LNCaP clone FGC (cell line): ENCODE measurements around the gene ALDH3A2.

Source experiments
- DNase-seq: peaks from one replicate; pipeline ENCODE4 v3.0.0-alpha.2; 2011; ENCODE audit warnings: low read depth
- H3K4me3 ChIP-seq: 2 replicates; pipeline ENCODE4 v1.5.1; 2011; ENCODE audit warnings: mild to moderate bottlenecking, low read depth, low read length, control low read depth
- TF ChIP-seq, protein P1 (sequence below): IDR thresholded peaks from 2 replicates; pipeline ENCODE4 v1.5.1; 2012; ENCODE audit warnings: mild to moderate bottlenecking; ENCODE audit not compliant: control insufficient read depth, insufficient read depth; ENCODE audit errors: extremely low read depth

The ALDH3A2 gene

DNA sequence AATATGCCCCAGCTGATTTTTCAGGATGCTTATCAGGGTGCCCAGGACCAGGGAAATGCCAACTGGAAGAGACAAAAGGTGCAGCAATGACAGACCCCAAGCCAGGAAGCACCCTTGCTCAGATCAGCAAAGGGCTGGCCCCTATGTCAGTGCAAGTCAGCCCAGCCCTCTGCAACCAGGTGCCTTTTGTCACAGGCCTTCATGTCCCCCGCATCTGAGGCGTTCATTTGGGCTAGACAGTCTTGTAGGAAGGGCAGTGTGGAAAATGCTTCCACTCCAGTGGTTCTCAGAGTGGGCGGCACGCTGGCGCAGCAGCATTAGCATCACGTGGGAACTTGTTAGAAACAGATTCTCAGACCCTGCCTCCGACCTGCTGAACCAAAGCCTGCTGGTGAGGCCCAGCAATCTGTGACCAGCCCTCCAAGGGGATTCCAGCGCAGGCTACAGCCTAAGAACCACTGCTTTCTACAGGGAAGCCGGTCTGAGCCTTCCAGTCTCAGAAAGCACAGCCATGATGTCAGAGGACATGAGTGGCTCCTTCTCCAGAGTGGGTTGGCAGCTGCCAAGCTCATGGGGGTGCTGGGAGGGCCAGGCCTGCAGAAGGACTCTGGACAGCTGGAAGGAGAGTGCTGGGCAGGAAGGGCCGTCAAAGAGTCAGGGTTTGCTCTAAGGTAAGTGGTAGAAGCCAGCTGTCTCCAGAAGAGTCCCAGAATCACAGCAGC is 54.7 kb downstream of the ALDH3A2 start:
- H3K4me3 ChIP-seq = no peak overlapping the region
- DNase-seq = no peak
- TF ChIP-seq, protein P1, sequence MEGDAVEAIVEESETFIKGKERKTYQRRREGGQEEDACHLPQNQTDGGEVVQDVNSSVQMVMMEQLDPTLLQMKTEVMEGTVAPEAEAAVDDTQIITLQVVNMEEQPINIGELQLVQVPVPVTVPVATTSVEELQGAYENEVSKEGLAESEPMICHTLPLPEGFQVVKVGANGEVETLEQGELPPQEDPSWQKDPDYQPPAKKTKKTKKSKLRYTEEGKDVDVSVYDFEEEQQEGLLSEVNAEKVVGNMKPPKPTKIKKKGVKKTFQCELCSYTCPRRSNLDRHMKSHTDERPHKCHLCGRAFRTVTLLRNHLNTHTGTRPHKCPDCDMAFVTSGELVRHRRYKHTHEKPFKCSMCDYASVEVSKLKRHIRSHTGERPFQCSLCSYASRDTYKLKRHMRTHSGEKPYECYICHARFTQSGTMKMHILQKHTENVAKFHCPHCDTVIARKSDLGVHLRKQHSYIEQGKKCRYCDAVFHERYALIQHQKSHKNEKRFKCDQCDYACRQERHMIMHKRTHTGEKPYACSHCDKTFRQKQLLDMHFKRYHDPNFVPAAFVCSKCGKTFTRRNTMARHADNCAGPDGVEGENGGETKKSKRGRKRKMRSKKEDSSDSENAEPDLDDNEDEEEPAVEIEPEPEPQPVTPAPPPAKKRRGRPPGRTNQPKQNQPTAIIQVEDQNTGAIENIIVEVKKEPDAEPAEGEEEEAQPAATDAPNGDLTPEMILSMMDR = no peak

DNA sequence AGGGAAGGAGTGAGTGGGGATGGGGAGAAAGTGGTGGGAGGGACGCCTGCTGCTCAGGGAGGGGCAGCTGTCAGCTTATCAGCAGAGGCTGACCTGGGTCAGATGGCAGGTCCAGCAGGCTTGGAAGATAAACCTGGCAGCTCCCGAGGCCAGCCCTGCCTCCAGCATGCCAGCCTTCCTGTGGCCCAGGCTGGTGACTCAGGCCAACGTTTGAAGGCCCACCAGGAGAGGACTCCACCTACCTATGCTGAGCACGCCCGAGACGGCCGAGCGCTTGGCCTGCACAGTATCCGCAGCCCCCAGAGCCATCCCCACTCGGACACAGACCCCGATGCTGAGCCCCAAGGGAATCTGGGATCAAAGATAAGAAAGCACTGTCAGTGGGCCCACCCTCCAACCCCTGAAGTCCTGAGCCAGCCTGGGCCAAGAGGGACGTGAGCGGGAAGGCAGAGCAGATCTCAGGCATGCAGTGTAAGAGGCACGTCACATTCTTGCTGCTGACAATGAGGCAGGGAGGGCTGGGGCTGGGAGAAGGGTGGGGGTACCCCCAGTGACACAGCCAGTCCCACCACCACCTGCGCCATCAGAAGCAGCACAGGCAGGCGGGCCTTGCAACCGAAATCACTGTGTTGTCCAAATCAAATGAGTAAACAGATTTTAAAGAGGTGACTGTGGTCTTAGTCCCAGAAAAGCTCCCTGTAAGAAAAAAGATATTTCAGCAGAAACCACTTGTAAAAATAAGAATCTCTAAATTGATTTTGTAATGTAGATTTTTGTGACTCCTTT is 55.5 kb downstream of the ALDH3A2 start:
- no peak overlapping the region for H3K4me3 ChIP-seq
- no peak for DNase-seq
- TF ChIP-seq, protein P1 = no peak

DNA sequence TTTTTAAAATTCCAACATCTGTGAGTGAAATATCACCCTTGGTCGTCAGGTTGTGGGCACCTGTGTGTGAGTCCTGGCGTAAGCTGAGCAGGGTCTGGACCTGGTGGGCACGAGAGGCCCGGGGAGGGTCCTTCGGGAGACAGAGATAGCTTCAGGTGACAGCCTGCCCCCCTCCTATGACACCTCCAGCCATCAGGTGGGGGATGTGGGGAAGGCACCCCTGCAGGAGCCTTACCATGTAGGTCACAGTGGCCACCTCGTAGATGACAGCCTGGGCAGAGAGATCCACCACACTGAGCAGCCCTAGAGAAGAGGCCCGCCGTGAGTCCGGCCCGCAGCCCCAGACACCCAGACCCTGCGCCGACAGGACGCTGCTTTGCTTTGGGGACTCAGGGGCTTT is 56.6 kb downstream of the ALDH3A2 start:
- DNase-seq = no peak
- no peak overlapping the region for H3K4me3 ChIP-seq
- TF ChIP-seq, protein P1 = no peak

DNA sequence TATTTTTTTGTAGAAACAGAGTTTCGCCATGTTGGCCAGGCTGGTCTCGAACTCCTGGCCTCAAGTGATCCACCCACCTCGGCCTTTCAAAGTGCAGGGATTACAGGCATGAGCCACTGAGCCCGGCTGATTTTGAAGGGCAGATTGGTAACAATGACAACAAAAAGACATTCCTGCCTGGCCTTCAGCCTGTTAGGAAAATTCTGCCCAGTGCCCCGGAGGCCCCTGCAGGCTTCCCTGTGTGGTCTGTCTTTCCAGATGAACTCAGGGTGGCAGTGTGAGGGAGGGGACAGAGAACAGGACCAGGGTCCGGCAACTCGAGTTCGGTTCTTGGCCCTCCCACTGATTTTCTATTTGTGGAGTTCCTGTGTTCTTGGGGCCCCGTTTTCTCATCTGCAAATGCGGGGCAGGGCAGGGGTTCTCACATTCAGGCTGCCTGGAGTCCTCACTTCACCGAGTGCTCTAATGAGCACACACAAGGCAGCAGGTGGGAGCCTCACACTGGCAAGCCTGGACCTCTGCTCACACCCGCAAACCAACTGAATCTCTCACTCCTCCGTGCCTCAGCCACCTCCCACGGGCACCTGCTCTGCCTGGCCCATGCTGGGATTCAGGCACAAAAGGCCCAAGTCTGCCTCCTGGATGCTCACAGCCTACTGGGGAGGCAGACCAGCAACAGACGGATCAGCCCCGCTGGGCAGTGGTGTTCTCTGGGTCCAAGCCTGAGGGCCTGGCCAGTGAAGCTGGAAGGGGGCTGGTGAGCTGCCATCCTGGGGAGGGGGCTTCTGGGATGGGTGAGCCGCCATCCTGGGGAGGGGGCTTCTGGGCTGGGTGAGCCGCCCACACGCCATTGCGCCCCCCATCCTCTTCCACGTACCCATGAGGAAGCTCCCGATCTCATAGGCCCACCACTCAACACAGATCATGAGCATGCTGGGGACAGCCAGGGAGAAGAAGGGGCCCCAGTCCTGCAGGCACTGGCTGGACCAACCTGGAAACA is 57.5 kb downstream of the ALDH3A2 start:
- no peak overlapping the region for H3K4me3 ChIP-seq
- TF ChIP-seq, protein P1 = no peak
- no peak for DNase-seq

DNA sequence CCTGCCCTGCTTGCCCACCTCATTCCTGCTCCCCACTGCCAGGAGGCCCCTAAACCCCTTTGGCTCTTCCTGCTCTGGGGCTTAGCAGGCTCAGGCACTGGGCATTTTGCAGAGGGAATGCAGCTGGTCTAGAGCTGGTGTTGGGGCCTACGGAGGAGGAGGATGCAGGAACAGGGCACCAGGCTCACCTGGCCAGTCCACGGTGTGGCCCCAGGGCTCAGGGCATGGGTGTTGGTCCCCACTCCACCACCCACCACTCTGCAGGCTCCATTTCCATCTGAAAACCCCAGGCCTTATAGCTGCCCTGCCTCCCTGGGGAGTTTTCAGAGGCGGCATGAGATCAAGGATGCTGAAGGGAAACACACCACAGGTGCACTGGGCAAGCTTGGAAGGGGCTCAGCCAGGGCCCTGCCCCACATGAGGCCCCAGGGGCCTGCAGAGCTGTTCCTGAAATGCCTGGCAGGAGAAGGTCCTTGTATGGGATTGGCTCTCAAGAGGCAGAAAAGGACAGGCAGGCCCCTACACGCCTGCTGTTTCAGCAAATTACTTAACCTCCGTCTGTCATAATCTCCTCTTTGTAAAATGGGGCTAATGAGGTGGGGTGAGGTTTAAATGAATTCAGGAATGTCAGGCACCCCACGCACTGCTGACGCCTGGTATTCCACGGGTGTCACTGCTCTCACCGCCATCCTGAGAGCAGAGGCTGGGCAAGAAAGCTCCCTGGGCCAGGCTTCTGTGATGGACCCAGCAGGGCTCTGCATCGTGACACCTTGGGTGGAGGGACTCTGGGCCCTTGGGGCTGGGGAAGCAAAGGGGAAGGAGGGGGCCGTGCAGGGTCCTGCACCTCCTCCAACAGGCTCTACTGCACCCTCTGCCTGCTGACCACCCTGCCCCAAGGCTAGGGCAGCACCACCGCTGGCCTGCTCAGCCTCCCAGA is 58.5 kb downstream of the ALDH3A2 start:
- TF ChIP-seq, protein P1 = no peak
- no peak overlapping the region for H3K4me3 ChIP-seq
- no peak for DNase-seq
